Endothelial cell of umbilical vein (primary cell): ENCODE data around the gene PTPRO. TPM values are rescaled to one million over a fixed set of nuclear protein-coding genes. Genes with fewer than 3 reads are reported as not detected.

Experiments
- BruUV-seq: library from RNA; stranded (reverse); fragments of 400-500 nt; replicated peaks from 2 replicates; lab custom pipeline; 2021; lab: Mats Ljungman, UMichigan
- CTCF ChIA-PET: fragments of 300-600, 350-600 bp; sonication (Branson Sonifier 250); formaldehyde crosslinking; loops from one replicate; lab custom pipeline; 2021; ENCODE audit warnings: antibody characterized with exemption, inconsistent platforms; lab: Charles Lee
- POLR2A ChIA-PET: fragments of 300-600, 350-600 bp; sonication (Branson Sonifier 250); formaldehyde crosslinking; loops from one replicate; lab custom pipeline; 2021; ENCODE audit warnings: antibody characterized with exemption, inconsistent platforms; lab: Charles Lee
- DNase-seq: peaks from one replicate; pipeline ENCODE4 v3.0.0-alpha.2; 2011; ENCODE audit warnings: low read depth, low spot score
- FAIRE-seq: peaks from 2 replicates; lab custom pipeline; 2011; peaks lifted over from hg19 to GRCh38; lab: Jason Lieb, UNC
- H2AFZ ChIP-seq: 2 replicates; pipeline ENCODE4 v1.6.0; 2012; ENCODE audit warnings: low read depth, low read length, control low read depth, inconsistent platforms
- H3K27ac ChIP-seq: 2 replicates; pipeline ENCODE4 v1.5.1; 2011; ENCODE audit warnings: low read depth, mild to moderate bottlenecking, control low read depth, low read length, moderate library complexity; ENCODE audit not compliant: insufficient read depth
- H3K27me3 ChIP-seq, 2 experiments: 2 replicates each; pipeline versions ENCODE4 v1.6.0 to v1.6.1; 2011; ENCODE audit warnings: low read length in 2 of 2, mixed read lengths in 1 of 2; ENCODE audit not compliant: control insufficient read depth in 2 of 2, insufficient read depth in 2 of 2
- H3K36me3 ChIP-seq, 2 experiments: 2 replicates in 1 of 2; 3 replicates in 1 of 2; pipeline ENCODE4 v1.5.1; 2011; ENCODE audit warnings: low read length in 2 of 2, mild to moderate bottlenecking in 1 of 2, moderate library complexity in 1 of 2; ENCODE audit not compliant: control insufficient read depth in 2 of 2, insufficient read depth in 2 of 2; ENCODE audit errors: extremely low read depth in 1 of 2
- H3K4me1 ChIP-seq: 3 replicates; pipeline ENCODE4 v1.5.1; 2011; ENCODE audit warnings: mild to moderate bottlenecking, low read length; ENCODE audit not compliant: control insufficient read depth, insufficient read depth; ENCODE audit errors: extremely low read depth
- H3K4me2 ChIP-seq: 2 replicates; pipeline ENCODE4 v1.6.1; 2011; ENCODE audit warnings: low read length, control low read depth, mixed read lengths; ENCODE audit not compliant: insufficient read depth
- H3K4me3 ChIP-seq, 3 experiments: fragments of 200-600 bp in 1 of 3; sonication (generic), shearing (Covaris generic) in 1 of 3; replicated peaks in 1 of 3; 2 replicates each; pipeline ENCODE4 v1.5.1; 2011 to 2016; ENCODE audit warnings: control low read depth in 3 of 3, low read length in 3 of 3, mild to moderate bottlenecking in 2 of 3, inconsistent platforms in 1 of 3, low read depth in 1 of 3, moderate library complexity in 1 of 3; ENCODE audit not compliant: insufficient read depth in 1 of 3
- H3K79me2 ChIP-seq: 2 replicates; pipeline ENCODE4 v1.6.0; 2012; ENCODE audit warnings: low read length, inconsistent platforms; ENCODE audit not compliant: control insufficient read depth, insufficient read depth
- H3K9ac ChIP-seq: replicated peaks from 2 replicates; pipeline ENCODE3; 2011; ENCODE audit warnings: low read length, control low read depth; ENCODE audit not compliant: insufficient read depth; ENCODE audit errors: extremely low read depth
- H3K9me1 ChIP-seq: replicated peaks from 3 replicates; pipeline ENCODE4 v1.6.0; 2011; ENCODE audit warnings: mild to moderate bottlenecking, low read length; ENCODE audit not compliant: control insufficient read depth, insufficient read depth; ENCODE audit errors: extremely low read depth
- H3K9me3 ChIP-seq: replicated peaks from 2 replicates; pipeline ENCODE4 v1.5.1; 2012; ENCODE audit warnings: low read length, inconsistent platforms; ENCODE audit not compliant: control insufficient read depth, insufficient read depth
- H4K20me1 ChIP-seq: replicated peaks from 2 replicates; pipeline ENCODE3; 2011; ENCODE audit warnings: mild to moderate bottlenecking, low read length; ENCODE audit not compliant: control insufficient read depth, insufficient read depth; ENCODE audit errors: extremely low read depth
- CTCF ChIP-seq, 2 donors: IDR thresholded peaks; 1 replicate in 1 of 2; 2 replicates in 1 of 2; pipeline ENCODE4 v1.5.1; 2011; ENCODE audit warnings: low read length in 2 of 2, mild to moderate bottlenecking in 2 of 2, moderate library complexity in 2 of 2, control low read depth in 1 of 2, inconsistent platforms in 1 of 2, low read depth in 1 of 2; ENCODE audit not compliant: insufficient read depth in 1 of 2; ENCODE audit errors: extremely low read depth in 1 of 2
- EZH2 ChIP-seq: IDR thresholded peaks from 2 replicates; pipeline ENCODE4 v1.6.1; 2012; ENCODE audit warnings: borderline replicate concordance, low read depth, mild to moderate bottlenecking, moderate library complexity, low read length, inconsistent platforms; ENCODE audit not compliant: severe bottlenecking
- FOS ChIP-seq: IDR thresholded peaks from 2 replicates; pipeline ENCODE4 v1.6.1; 2011; ENCODE audit warnings: mild to moderate bottlenecking, low read length, moderate library complexity, borderline replicate concordance; ENCODE audit not compliant: insufficient read depth
- GATA2 ChIP-seq: IDR thresholded peaks from 2 replicates; pipeline ENCODE4 v1.7.0; 2011; ENCODE audit warnings: low read depth, mild to moderate bottlenecking, moderate library complexity, mixed read lengths, low read length; ENCODE audit not compliant: insufficient read length, insufficient read depth
- JUN ChIP-seq: IDR thresholded peaks from 2 replicates; pipeline ENCODE4 v1.6.1; 2011; ENCODE audit warnings: borderline replicate concordance, low read depth; ENCODE audit not compliant: insufficient read length, insufficient read depth
- MAX ChIP-seq: IDR thresholded peaks from 2 replicates; pipeline ENCODE4 v1.6.1; 2011; ENCODE audit not compliant: insufficient read depth, insufficient read length
- MYC ChIP-seq: IDR thresholded peaks from one replicate; pipeline ENCODE4 v1.6.1; 2011; ENCODE audit warnings: mild to moderate bottlenecking, low read depth, low read length
- POLR2A ChIP-seq: IDR thresholded peaks from 2 replicates; pipeline ENCODE4 v1.6.1; 2012; ENCODE audit warnings: low read depth, mild to moderate bottlenecking, control low read depth, low read length
- POLR2AphosphoS5 ChIP-seq: IDR thresholded peaks from 2 replicates; pipeline ENCODE4 v1.6.1; 2012; ENCODE audit warnings: low read depth, mild to moderate bottlenecking, control low read depth, low read length, moderate library complexity; ENCODE audit not compliant: insufficient read depth
- dilution Hi-C: fragments of 300-500 bp; cut with MboI; formaldehyde crosslinking; loops from one replicate; pipeline ENCODE4 v1.15.0; 2019; ENCODE audit warnings: low sequenced_read_pairs; ENCODE audit not compliant: extremely low pct_ligation_motif_present
- intact Hi-C: fragments of 100-400 bp; cut with micrococcal nuclease; formaldehyde crosslinking; loops from one replicate; pipeline ENCODE4 v1.10.0; 2022
- polyA plus RNA-seq, 4 experiments: library from polyadenylated mRNA; depleted of rRNA in 3 of 4; stranded (reverse) in 3 of 4; unstranded in 1 of 4; fragments of >200 nt; gene quantifications; 2 replicates each; pipeline versions ENCODE4 v1.2.1 to v1.2.3, GENCODE V29; 2011 to 2012; ENCODE audit warnings: missing spikeins in 1 of 4
- total RNA-seq: library from RNA; stranded (reverse); gene quantifications from 2 replicates; pipeline ENCODE4 v1.2.3, GENCODE V29; 2021

The PTPRO gene
- total and polyA plus RNA-seq, 2 donors (not counting 3 experiments of a cell fraction or from before 2014, with no cell fraction given), result not detected

DNA sequence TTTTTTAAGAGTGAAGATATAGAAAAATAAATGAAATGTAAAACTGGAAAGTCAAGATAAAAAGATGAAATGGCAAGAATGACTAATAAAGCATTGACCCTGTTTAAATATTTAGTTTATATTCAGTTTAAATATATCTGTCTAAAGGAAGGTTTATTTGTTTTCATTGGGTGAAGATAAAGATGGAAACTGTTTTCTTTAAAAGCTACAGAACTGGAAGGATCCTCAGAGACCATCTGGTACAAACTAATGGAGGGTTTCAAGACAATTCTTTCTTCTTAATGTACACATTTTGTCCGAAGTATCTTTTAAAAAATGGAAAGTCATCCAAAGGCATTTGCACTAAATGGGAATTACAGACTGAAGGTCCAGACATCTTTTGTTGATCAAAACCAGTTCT lies 324.3 kb downstream of the PTPRO start:
- Histone ChIP-seq H3K9me3 (no peaks in the 10 kb centered on the region), H3K4me3 (no peak overlapping the region), H3K27me3 (no peaks in the 10 kb centered on the region), H3K36me3 (no peaks in the 10 kb centered on the region), H3K79me2 (no peaks in the 10 kb centered on the region), H3K4me1 (no peaks in the 10 kb centered on the region), H4K20me1 (no peaks in the 10 kb centered on the region), H3K9ac (no peak overlapping the region), H2AFZ (no peak overlapping the region), H3K9me1 (no peaks in the 10 kb centered on the region), H3K4me2 (no peak overlapping the region), H3K27ac (no peak overlapping the region)
- CTCF ChIA-PET, result interaction anchor here (0.7 kb wide), 1 partner anchor 42 kb away, joined by 3 read pairs; no protein-coding TSS in a partner anchor
- POLR2A ChIA-PET, result no interaction called here
- no peak for TF ChIP-seq MYC
- no peak for TF ChIP-seq MAX
- TF ChIP-seq FOS, result no peak
- TF ChIP-seq POLR2AphosphoS5, result no peak
- TF ChIP-seq JUN, result no peak
- no peak for TF ChIP-seq GATA2
- TF ChIP-seq POLR2A, result no peak
- TF ChIP-seq CTCF (IDR thresholded peaks at IDR 0.05; ENCODE audit: extremely low read depth in 1 of 2, insufficient read depth in 1 of 2, low read depth in 1 of 2, low read length in 2 of 2), result no peak
- no peak for TF ChIP-seq EZH2
- BruUV-seq, result no TSS peak
- DNase-seq (no peak), FAIRE-seq (no peak)
- intact Hi-C loops (no loop called here), dilution Hi-C loops (no loop called here)

Other genes starting within 250 kb of the PTPRO start
- not detected in 2 replicates for gene RERG, start 101.1 kb upstream of the PTPRO start, total RNA-seq
- gene RERG, start 101.1 kb upstream of the PTPRO start, polyA plus RNA-seq, result not detected in 2 replicates